ENCODE measurements around the gene NCOA6. TPM values are rescaled to one million over a fixed set of nuclear protein-coding genes. Genes with fewer than 3 reads are reported as not detected.

The NCOA6 gene
- polyA plus RNA-seq, 1 experiment: 14.0 TPM

Small RNA genes lying within 50 kb of the gene (small RNA-seq; reads per million reads assigned to genes)
- not detected for gene AL118520.1 (ENCODE audit: insufficient read length, low read depth, low replicate concordance)

Other genes starting within 250 kb of the NCOA6 start
- gene PIGU, start 148.6 kb downstream of the NCOA6 start, polyA plus RNA-seq (2011; rRNA removed): 35.2 and 45.3 TPM in 2 replicates
- gene TP53INP2, start 121.3 kb downstream of the NCOA6 start, polyA plus RNA-seq (2011; rRNA removed): 4.6 and 5.1 TPM in 2 replicates
- 16.4 and 28.6 TPM in 2 replicates for gene GGT7, start 47.2 kb upstream of the NCOA6 start, polyA plus RNA-seq (2011; rRNA removed)
- gene ACSS2, start 51.0 kb upstream of the NCOA6 start, polyA plus RNA-seq (2011; rRNA removed): 29.3 and 32.1 TPM in 2 replicates
- 85.9 and 110 TPM in 2 replicates for gene GSS, start 130.2 kb upstream of the NCOA6 start, polyA plus RNA-seq (2011; rRNA removed)
- 0.01 and 0.05 TPM in 2 replicates for gene MYH7B, start 130.2 kb upstream of the NCOA6 start, polyA plus RNA-seq (2011; rRNA removed)